ENCODE measurements around the gene PLCH1.

DNA sequence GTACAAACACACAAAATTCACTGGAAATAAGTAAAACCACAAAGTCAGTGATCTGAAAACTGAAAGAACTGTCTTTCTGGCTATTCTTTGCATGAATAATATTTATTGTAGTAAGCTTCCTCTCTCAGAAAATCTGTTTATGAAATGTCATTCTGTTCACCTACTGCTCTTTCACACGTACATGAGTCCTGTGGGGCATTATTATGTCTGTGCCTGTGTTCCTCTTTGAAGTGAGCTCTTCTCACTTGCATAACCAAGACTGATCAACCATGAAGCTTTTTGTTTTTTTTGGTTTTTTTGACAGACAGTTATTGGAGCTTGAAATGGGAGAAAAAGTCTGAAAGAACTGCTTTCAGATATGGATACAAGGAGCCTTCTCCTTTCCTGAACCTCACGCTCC is 195.8 kb downstream of the PLCH1 start:
- TF ChIP-seq, protein P1, sequence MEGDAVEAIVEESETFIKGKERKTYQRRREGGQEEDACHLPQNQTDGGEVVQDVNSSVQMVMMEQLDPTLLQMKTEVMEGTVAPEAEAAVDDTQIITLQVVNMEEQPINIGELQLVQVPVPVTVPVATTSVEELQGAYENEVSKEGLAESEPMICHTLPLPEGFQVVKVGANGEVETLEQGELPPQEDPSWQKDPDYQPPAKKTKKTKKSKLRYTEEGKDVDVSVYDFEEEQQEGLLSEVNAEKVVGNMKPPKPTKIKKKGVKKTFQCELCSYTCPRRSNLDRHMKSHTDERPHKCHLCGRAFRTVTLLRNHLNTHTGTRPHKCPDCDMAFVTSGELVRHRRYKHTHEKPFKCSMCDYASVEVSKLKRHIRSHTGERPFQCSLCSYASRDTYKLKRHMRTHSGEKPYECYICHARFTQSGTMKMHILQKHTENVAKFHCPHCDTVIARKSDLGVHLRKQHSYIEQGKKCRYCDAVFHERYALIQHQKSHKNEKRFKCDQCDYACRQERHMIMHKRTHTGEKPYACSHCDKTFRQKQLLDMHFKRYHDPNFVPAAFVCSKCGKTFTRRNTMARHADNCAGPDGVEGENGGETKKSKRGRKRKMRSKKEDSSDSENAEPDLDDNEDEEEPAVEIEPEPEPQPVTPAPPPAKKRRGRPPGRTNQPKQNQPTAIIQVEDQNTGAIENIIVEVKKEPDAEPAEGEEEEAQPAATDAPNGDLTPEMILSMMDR (conservative IDR thresholded peaks at IDR 0.05; ENCODE audit: low read depth, low read length) = no peak
- TF ChIP-seq EZH2 (IDR thresholded peaks at IDR 0.05; ENCODE audit: borderline replicate concordance, low read depth, low read length, poor library complexity, severe bottlenecking) = no peak

Data from A673 (cell line).